DOHH2 (cell line): Measurements from ENCODE around the gene OPA3.

Source experiments
- EZH2phosphoT487 ChIP-seq: fragments of 200-600 bp; sonication (generic); IDR thresholded peaks from 2 replicates; pipeline ENCODE4 v1.6.1; 2017; ENCODE audit warnings: borderline replicate concordance, mild to moderate bottlenecking, antibody characterized with exemption, low read length, moderate library complexity, mixed read lengths
- TF ChIP-seq, protein P1 (sequence below): fragments of 200-600 bp; sonication (generic); IDR thresholded peaks from one replicate; pipeline ENCODE4 v1.5.1; 2014; ENCODE audit warnings: antibody characterized with exemption, mild to moderate bottlenecking, low read depth, low read length; ENCODE audit not compliant: poor library complexity, severe bottlenecking

DNA sequence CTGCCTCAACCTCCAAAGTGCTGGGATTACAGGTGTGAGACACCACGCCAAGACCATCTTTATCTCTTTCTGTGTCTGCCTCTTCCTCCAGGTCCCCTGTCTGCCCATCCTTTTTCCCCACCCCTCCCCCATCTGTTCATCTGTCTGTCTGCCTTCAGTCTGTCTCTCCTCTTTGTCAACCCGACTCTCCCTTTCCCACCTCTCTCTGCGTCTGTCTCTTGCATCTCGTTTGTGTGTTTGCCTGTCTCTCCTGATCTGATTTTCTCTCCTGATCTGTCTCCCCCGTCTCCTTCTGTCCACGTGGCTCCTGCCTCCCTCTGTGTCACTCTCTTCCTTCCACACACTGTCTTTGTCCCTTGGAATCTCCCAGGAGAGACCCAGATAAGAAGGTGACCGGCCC, 67.4 kb downstream of the OPA3 start:
- TF ChIP-seq, protein P1, sequence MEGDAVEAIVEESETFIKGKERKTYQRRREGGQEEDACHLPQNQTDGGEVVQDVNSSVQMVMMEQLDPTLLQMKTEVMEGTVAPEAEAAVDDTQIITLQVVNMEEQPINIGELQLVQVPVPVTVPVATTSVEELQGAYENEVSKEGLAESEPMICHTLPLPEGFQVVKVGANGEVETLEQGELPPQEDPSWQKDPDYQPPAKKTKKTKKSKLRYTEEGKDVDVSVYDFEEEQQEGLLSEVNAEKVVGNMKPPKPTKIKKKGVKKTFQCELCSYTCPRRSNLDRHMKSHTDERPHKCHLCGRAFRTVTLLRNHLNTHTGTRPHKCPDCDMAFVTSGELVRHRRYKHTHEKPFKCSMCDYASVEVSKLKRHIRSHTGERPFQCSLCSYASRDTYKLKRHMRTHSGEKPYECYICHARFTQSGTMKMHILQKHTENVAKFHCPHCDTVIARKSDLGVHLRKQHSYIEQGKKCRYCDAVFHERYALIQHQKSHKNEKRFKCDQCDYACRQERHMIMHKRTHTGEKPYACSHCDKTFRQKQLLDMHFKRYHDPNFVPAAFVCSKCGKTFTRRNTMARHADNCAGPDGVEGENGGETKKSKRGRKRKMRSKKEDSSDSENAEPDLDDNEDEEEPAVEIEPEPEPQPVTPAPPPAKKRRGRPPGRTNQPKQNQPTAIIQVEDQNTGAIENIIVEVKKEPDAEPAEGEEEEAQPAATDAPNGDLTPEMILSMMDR: no peak
- TF ChIP-seq EZH2phosphoT487: no peak
